ENCODE data around the gene CCDC171.

CCDC171 gene

DNA sequence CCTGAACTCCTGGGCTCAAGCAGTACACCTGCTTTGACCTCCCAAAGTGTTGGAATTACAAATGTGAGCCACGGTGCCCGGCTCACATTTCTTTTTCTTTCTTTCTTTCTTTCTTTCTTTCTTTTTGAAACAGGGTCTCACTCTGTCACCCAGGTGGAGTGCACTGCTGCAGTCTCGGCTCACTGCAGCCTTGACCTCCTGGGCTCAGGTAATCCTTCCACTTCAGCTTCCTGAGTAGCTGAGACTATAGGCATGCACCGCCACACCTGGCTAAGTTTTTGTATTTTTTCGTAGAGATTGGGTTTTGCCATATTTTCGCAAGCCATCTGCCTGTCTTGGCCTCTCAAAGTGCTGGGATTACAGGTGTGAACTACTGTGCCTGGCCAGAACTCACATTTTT is 183.7 kb downstream of the CCDC171 start:
- DNase-seq (ENCODE audit: insufficient read length): no peak
- FAIRE-seq: no peak
- TF ChIP-seq POLR2AphosphoS5 (IDR thresholded peaks at IDR 0.05; ENCODE audit: low read depth, low read length) (no peak), POLR2A (IDR thresholded peaks at IDR 0.05; ENCODE audit: low read depth, low read length) (no peak), TAF1 (IDR thresholded peaks at IDR 0.05; ENCODE audit: borderline replicate concordance, low read depth, low read length) (no peak)

DNA sequence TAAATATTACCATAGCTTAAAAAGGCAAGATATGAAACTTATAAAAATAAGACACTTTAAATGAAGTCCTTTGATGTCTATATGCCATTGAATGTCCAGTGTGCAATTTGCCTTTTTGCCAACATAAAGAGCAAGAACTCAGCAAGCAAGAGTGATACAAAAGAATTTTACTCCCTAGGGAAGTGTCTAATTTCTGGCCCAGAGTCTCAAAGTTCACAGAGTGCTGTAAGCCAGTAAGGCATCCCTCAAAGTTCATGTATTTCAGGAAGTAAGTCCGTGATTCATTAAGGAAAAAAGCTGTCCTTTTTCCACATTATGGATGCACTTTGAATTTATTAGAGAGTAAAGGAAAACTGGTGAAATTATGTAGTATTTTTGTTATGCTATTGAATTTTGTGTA is 185.2 kb downstream of the CCDC171 start:
- FAIRE-seq (no peak), DNase-seq (ENCODE audit: insufficient read length) (no peak)
- TF ChIP-seq POLR2AphosphoS5 (IDR thresholded peaks at IDR 0.05; ENCODE audit: low read depth, low read length): no peak
- no peak for TF ChIP-seq POLR2A (IDR thresholded peaks at IDR 0.05; ENCODE audit: low read depth, low read length)
- TF ChIP-seq TAF1 (IDR thresholded peaks at IDR 0.05; ENCODE audit: borderline replicate concordance, low read depth, low read length): no peak

DNA sequence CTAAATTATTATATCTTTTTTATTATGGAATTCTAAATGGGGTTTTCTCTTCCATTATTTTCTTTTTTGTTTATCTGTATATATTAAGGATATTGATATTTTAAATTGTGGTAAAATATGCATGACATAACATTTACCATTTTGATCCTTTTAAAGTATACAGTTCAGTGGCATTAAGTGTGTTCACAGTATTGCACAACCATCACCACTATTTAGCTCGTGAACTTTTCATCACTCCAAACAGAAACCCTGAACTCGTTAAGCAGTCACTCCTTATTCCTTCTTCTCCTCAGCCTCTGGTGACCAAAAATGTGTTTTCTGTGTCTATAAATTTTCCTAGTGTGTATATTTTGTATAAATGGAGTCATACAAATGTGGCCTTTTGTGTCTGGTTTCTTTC is 188.2 kb downstream of the CCDC171 start:
- FAIRE-seq (no peak), DNase-seq (ENCODE audit: insufficient read length) (no peak)
- no peak for TF ChIP-seq POLR2A (IDR thresholded peaks at IDR 0.05; ENCODE audit: low read depth, low read length)
- TF ChIP-seq POLR2AphosphoS5 (IDR thresholded peaks at IDR 0.05; ENCODE audit: low read depth, low read length): no peak
- TF ChIP-seq TAF1 (IDR thresholded peaks at IDR 0.05; ENCODE audit: borderline replicate concordance, low read depth, low read length): no peak

DNA sequence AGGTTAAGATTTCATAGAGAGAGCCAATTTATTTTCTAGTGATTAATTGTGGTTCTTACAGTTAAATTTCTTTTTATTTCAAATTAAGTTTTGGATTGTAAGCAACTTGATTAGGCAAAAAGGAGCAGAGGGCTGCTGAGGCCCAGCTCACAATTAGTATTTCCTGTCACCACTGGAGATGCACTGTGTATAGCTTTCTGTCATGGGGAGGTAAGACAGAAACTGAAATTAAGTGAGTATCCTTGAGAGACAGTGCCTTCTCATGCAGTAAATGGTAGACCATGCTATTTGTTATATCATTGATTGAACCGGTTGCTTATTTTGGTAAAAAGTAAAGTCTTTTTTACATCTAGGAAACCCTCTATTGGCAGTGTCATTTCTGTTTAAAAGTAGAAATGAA is 190.7 kb downstream of the CCDC171 start:
- DNase-seq (ENCODE audit: insufficient read length) (no peak), FAIRE-seq (no peak)
- TF ChIP-seq POLR2AphosphoS5 (IDR thresholded peaks at IDR 0.05; ENCODE audit: low read depth, low read length) (no peak), POLR2A (IDR thresholded peaks at IDR 0.05; ENCODE audit: low read depth, low read length) (no peak), TAF1 (IDR thresholded peaks at IDR 0.05; ENCODE audit: borderline replicate concordance, low read depth, low read length) (no peak)

DNA sequence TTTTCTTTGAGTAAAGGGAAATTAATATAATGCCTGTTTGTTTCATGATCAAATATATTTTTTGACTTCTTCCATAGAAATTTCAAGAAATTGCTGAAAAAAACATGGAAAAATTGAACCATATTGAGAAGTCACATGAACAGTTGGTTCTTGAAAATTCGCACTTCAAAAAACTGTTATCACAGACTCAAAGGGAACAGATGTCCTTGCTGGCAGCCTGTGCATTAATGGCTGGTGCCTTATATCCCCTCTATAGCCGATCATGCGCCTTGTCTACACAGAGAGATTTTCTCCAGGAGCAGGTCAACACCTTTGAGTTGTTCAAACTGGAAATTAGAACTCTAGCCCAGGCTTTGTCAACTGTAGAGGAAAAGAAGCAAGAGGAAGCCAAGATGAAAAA is 191.4 kb downstream of the CCDC171 start:
- DNase-seq (ENCODE audit: insufficient read length) (no peak), FAIRE-seq (no peak)
- no peak for TF ChIP-seq POLR2AphosphoS5 (IDR thresholded peaks at IDR 0.05; ENCODE audit: low read depth, low read length)
- no peak for TF ChIP-seq POLR2A (IDR thresholded peaks at IDR 0.05; ENCODE audit: low read depth, low read length)
- no peak for TF ChIP-seq TAF1 (IDR thresholded peaks at IDR 0.05; ENCODE audit: borderline replicate concordance, low read depth, low read length)

DNA sequence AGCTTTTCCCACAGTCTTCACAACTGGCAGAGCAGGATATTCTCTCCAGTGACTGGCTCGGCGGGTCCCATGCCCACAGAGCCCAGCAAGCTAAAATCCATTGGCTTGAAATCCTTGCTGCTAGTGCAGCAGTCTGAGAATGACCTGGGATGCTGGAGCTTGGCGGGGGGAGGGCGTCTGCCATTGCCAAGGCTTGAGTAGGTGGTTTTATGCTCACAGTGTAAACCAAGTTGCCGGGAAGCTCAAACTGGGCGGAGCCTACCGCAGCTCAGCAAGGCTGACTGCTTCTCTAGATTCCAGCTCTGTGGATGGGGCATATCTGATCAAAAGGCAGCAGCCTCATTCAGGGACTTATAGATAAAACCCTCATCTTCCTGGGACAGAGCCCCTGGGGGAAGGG is 194.1 kb downstream of the CCDC171 start:
- DNase-seq (ENCODE audit: insufficient read length) (no peak), FAIRE-seq (no peak)
- TF ChIP-seq TAF1 (IDR thresholded peaks at IDR 0.05; ENCODE audit: borderline replicate concordance, low read depth, low read length) (no peak), POLR2A (IDR thresholded peaks at IDR 0.05; ENCODE audit: low read depth, low read length) (no peak)

DNA sequence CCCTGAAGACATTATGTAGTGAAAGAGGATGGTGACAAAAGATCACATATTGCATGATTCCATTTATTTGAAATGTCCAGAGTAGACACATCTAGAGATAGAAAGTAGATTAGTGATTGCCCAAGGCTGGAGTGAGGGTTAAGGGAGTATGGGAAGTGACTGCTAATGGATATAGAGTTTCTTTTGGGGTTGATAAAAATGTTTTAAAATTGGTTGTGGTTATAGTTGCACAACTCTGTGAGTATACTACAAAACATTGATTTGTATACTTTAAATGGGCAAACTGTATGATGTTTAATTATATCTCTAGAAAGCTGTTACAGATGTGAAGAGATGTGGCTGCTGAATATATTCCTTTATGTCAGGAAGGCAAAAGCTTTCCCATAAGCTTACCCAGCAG is 202.8 kb downstream of the CCDC171 start:
- FAIRE-seq (no peak), DNase-seq (ENCODE audit: insufficient read length) (no peak)
- TF ChIP-seq TAF1 (IDR thresholded peaks at IDR 0.05; ENCODE audit: borderline replicate concordance, low read depth, low read length) (no peak), POLR2A (IDR thresholded peaks at IDR 0.05; ENCODE audit: low read depth, low read length) (no peak), POLR2AphosphoS5 (IDR thresholded peaks at IDR 0.05; ENCODE audit: low read depth, low read length) (no peak)

DNA sequence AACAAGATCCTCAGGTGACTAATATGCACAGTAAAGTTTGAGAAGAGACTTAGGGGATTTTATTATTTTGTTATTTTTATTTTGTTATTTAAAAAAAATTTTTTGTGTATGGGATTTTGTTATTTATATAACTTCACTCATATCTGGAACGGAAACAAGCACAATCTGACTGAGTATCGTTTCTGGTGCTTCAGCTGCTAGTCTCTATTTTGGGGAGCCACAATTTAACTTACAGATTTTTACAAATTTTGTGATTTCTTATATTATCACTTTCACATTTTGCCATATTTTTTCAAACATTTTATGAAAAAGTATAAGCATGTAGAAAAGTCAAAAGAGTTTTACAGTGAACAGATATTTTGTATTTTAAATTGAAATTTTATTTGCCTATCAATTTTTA is 208.7 kb downstream of the CCDC171 start:
- TF ChIP-seq POLR2A (IDR thresholded peaks at IDR 0.05; ENCODE audit: low read depth, low read length) (no peak), POLR2AphosphoS5 (IDR thresholded peaks at IDR 0.05; ENCODE audit: low read depth, low read length) (no peak), TAF1 (IDR thresholded peaks at IDR 0.05; ENCODE audit: borderline replicate concordance, low read depth, low read length) (no peak)
- FAIRE-seq (no peak), DNase-seq (ENCODE audit: insufficient read length) (no peak)

DNA sequence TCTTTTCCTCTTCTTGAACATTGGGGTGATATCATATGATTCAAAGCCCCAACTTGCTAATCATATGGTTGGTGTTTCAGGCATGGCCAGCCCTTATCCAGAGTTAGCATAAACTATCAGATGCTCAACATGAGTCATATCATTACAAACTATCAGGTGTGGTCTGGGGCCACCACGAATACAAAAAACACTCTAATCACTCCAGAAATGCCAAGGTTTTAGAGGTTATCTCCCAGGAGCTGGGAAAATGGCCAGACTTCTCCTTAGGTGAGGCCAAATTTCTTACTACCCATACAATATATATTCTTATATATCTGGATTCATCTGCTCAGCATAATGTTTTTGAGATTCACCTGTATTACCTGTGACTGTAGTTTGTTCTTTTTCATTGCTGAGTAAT is 210.5 kb downstream of the CCDC171 start:
- TF ChIP-seq POLR2AphosphoS5 (IDR thresholded peaks at IDR 0.05; ENCODE audit: low read depth, low read length) (no peak), POLR2A (IDR thresholded peaks at IDR 0.05; ENCODE audit: low read depth, low read length) (no peak), TAF1 (IDR thresholded peaks at IDR 0.05; ENCODE audit: borderline replicate concordance, low read depth, low read length) (no peak)
- DNase-seq (ENCODE audit: insufficient read length) (no peak), FAIRE-seq (no peak)

DNA sequence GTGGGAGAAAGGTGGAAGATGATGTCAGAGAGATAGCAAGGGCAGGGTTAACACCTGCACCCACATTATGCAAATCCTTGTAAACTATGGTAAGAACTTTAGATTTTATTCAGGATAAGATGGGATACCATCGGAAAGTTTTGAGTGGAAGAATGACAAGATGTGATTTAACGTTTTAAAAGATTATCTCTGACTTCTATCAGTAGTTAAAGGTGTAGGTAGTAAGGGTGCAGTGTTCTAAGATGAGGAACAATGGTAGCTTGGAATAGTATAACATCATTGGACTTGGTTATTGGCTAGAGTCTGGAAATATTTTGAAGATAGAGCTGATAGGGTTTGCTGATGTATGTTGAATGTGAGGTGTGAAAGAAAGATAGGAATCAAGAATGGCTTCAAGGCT is 211.3 kb downstream of the CCDC171 start:
- DNase-seq (ENCODE audit: insufficient read length) (no peak), FAIRE-seq (no peak)
- TF ChIP-seq TAF1 (IDR thresholded peaks at IDR 0.05; ENCODE audit: borderline replicate concordance, low read depth, low read length) (no peak), POLR2A (IDR thresholded peaks at IDR 0.05; ENCODE audit: low read depth, low read length) (no peak), POLR2AphosphoS5 (IDR thresholded peaks at IDR 0.05; ENCODE audit: low read depth, low read length) (no peak)

DNA sequence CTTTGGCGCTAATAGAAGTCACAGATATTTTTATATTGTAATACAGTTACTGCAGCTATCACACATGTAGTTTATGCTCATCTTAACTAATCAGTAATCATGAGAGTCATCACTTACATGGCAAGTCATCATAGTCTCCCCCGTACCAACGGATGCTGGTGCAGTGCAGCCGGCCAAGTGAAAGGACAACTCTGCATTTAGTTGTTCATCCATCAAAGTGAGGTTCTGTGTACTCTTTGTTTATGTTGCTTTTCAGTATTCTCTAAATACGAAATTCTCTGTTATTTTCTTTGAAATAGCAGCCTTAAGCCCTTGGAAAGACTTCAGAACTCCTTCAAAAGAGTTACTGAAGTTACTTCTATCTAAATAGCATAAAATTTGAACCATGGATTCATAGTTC is 216.7 kb downstream of the CCDC171 start:
- DNase-seq (ENCODE audit: insufficient read length): no peak
- TF ChIP-seq TAF1 (IDR thresholded peaks at IDR 0.05; ENCODE audit: borderline replicate concordance, low read depth, low read length): no peak
- no peak for TF ChIP-seq POLR2AphosphoS5 (IDR thresholded peaks at IDR 0.05; ENCODE audit: low read depth, low read length)
- TF ChIP-seq POLR2A (IDR thresholded peaks at IDR 0.05; ENCODE audit: low read depth, low read length): no peak
- FAIRE-seq: no peak

DNA sequence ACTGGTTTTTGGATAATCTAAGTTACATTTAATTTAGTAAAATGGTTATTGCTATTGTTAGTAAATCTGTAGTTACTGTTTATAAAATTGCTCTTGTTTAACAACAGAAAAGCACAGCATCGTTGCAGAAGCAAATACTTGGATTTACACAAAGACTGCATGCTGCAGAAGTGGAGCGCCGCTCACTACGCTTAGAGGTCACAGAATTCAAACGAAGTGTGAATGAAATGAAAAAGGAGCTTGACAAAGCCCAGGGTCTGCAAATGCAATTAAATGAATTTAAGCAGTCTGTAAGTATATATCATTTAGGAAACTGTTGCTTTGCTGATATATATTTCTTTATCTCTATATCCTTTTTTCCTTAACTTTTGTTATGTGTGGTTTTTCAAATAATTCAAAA is 226.0 kb downstream of the CCDC171 start:
- FAIRE-seq: no peak
- no peak for TF ChIP-seq TAF1 (IDR thresholded peaks at IDR 0.05; ENCODE audit: borderline replicate concordance, low read depth, low read length)
- no peak for TF ChIP-seq POLR2AphosphoS5 (IDR thresholded peaks at IDR 0.05; ENCODE audit: low read depth, low read length)
- no peak for TF ChIP-seq POLR2A (IDR thresholded peaks at IDR 0.05; ENCODE audit: low read depth, low read length)
- no peak for DNase-seq (ENCODE audit: insufficient read length)

DNA sequence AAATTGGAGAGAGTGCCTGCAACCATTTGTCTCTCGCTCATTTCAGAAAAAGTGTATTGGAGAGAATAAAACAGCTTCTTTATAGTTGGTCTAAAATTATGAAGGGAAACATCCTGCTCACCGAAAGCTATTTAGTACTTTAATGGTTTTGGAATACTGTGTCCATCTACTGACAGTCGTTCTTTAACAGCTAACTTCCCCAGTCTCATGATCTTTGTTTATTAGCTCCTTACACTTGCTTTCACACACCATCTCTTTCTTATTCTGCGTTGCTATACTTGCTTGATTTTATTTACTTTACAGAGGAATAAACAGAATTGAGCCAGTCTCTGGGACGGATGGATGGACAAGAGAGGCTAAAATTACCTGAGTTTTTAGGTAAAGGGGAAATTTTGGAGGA is 229.3 kb downstream of the CCDC171 start:
- no peak for DNase-seq (ENCODE audit: insufficient read length)
- no peak for FAIRE-seq
- TF ChIP-seq POLR2AphosphoS5 (IDR thresholded peaks at IDR 0.05; ENCODE audit: low read depth, low read length): no peak
- no peak for TF ChIP-seq POLR2A (IDR thresholded peaks at IDR 0.05; ENCODE audit: low read depth, low read length)
